HepG2 (cell line): ENCODE data around the gene IER5L. TPM values are rescaled to one million over a fixed set of nuclear protein-coding genes. Genes with fewer than 3 reads are reported as not detected.
A peak's percentile ranks its signal among the peaks of the same experiment; 100 is the strongest.

Experiments used
- AHR ChIP-seq: IDR thresholded peaks from 2 replicates; pipeline ENCODE4 v1.6.1; 2018; ENCODE audit warnings: missing genetic modification reagents, missing compliant biosample characterization
- ARNT ChIP-seq: fragments of 450-650 bp; IDR thresholded peaks from 2 replicates; pipeline ENCODE4 v1.6.1; 2017
- ATF7 ChIP-seq, 2 experiments: fragments of 450-650 bp in 1 of 2; sonication (generic) in 1 of 2; formaldehyde crosslinking in 1 of 2; IDR thresholded peaks; 2 replicates each; pipeline versions ENCODE4 v1.4.0 to v1.6.1; 2016 to 2020; ENCODE audit warnings: antibody characterized with exemption in 1 of 2, mild to moderate bottlenecking in 1 of 2, missing genetic modification reagents in 1 of 2
- BCL6 ChIP-seq: IDR thresholded peaks from 2 replicates; pipeline ENCODE4 v1.6.1; 2016; ENCODE audit warnings: missing genetic modification reagents, missing compliant biosample characterization
- ELF3 ChIP-seq: IDR thresholded peaks from 2 replicates; pipeline ENCODE4 v1.6.1; 2016; ENCODE audit warnings: missing genetic modification reagents, missing compliant biosample characterization
- FIP1L1 ChIP-seq: fragments of 200-400 bp; formaldehyde crosslinking; IDR thresholded peaks from 2 replicates; pipeline ENCODE4 v1.6.1; 2018; ENCODE audit warnings: low read depth, mild to moderate bottlenecking, low read length, moderate library complexity, borderline replicate concordance; ENCODE audit not compliant: insufficient read depth
- FOXC1 ChIP-seq: sonication (generic); formaldehyde crosslinking; IDR thresholded peaks from 2 replicates; pipeline ENCODE4 v1.8.0; 2022; ENCODE audit warnings: mild to moderate bottlenecking, missing genetic modification reagents, borderline replicate concordance
- GABPA ChIP-seq, 2 experiments: IDR thresholded peaks; 2 replicates each; pipeline ENCODE4 v1.6.1; 2011 to 2016; ENCODE audit warnings: low read depth in 2 of 2, low read length in 1 of 2, missing biosample characterization in 1 of 2, missing genetic modification characterization in 1 of 2
- GTF2F1 ChIP-seq: fragments of 150-350 bp; IDR thresholded peaks from 2 replicates; pipeline ENCODE4 v1.6.1; 2014; ENCODE audit warnings: low read length
- NCOR1 ChIP-seq: fragments of 200-600 bp; sonication (generic); IDR thresholded peaks from 2 replicates; pipeline ENCODE4 v1.7.0; 2017; ENCODE audit warnings: antibody characterized with exemption, low read length, borderline replicate concordance
- NFE2L1 ChIP-seq: sonication (generic); formaldehyde crosslinking; IDR thresholded peaks from 2 replicates; pipeline ENCODE4 v1.4.0; 2020; ENCODE audit warnings: missing genetic modification reagents, mild to moderate bottlenecking, borderline replicate concordance
- PHF8 ChIP-seq: sonication (generic); formaldehyde crosslinking; IDR thresholded peaks from 2 replicates; pipeline ENCODE4 v1.5.0; 2020; ENCODE audit warnings: missing genetic modification reagents
- SETDB1 ChIP-seq: sonication (generic); formaldehyde crosslinking; IDR thresholded peaks from 2 replicates; pipeline ENCODE4 v1.5.1; 2020; ENCODE audit warnings: missing genetic modification reagents, mild to moderate bottlenecking, borderline replicate concordance
- SNAPC2 ChIP-seq: sonication (generic); formaldehyde crosslinking; IDR thresholded peaks from 2 replicates; pipeline ENCODE4 v1.8.1; 2022; ENCODE audit warnings: mild to moderate bottlenecking, missing genetic modification reagents
- TBL1XR1 ChIP-seq: fragments of 150-350 bp; IDR thresholded peaks from 2 replicates; pipeline ENCODE4 v1.6.1; 2014; ENCODE audit warnings: borderline replicate concordance, low read length; ENCODE audit not compliant: partially characterized antibody
- ZNF451 ChIP-seq: sonication (generic); formaldehyde crosslinking; IDR thresholded peaks from 2 replicates; pipeline ENCODE4 v1.5.0; 2020; ENCODE audit warnings: mild to moderate bottlenecking, missing genetic modification reagents
- ZNF543 ChIP-seq: sonication (generic); formaldehyde crosslinking; IDR thresholded peaks from 2 replicates; pipeline ENCODE4 v1.4.0; 2020; ENCODE audit warnings: mild to moderate bottlenecking, missing genetic modification reagents
- ZNF546 ChIP-seq: sonication (generic); formaldehyde crosslinking; conservative IDR thresholded peaks from 2 replicates; pipeline ENCODE4 v1.8.1; 2023; ENCODE audit warnings: mild to moderate bottlenecking, missing genetic modification reagents
- ZNF598 ChIP-seq: sonication (generic); formaldehyde crosslinking; IDR thresholded peaks from 2 replicates; pipeline ENCODE4 v1.5.1; 2020; ENCODE audit warnings: mild to moderate bottlenecking, missing genetic modification reagents, borderline replicate concordance
- polyA plus RNA-seq, 8 experiments: library from polyadenylated mRNA; depleted of rRNA in 3 of 8; stranded (reverse) in 7 of 8; unstranded in 1 of 8; fragments of >200 nt; fragmentation: Illumina TruSeq in 4 of 8; extraction: Trizol in 4 of 8; gene quantifications; 2 replicates each; pipeline versions ENCODE4 v1.2.1 to v1.2.3, GENCODE V29; 2011 to 2016; ENCODE audit warnings: low read depth in 4 of 8, missing spikeins in 1 of 8, mixed read lengths in 1 of 8; ENCODE audit not compliant: insufficient read depth in 1 of 8
- total RNA-seq, 5 experiments: library from RNA; depleted of rRNA; stranded (reverse); fragments of >200 nt; fragmentation: Illumina TruSeq; extraction: Trizol; gene quantifications; 2 replicates each; pipeline ENCODE4 v1.2.3, GENCODE V29; 2016; ENCODE audit warnings: low read depth in 1 of 5
- TF ChIP-seq, protein P1 (sequence below), 2 experiments: fragments of 450-650 bp in 1 of 2; sonication (generic) in 1 of 2; formaldehyde crosslinking; IDR thresholded peaks; 2 replicates each; pipeline versions ENCODE4 v1.5.0 to v1.8.0; 2020 to 2022; ENCODE audit warnings: mild to moderate bottlenecking in 1 of 2, missing genetic modification reagents in 1 of 2
- TF ChIP-seq, protein P2 (sequence below): sonication (generic); formaldehyde crosslinking; conservative IDR thresholded peaks from 2 replicates; pipeline ENCODE4 v1.4.0; 2020; ENCODE audit warnings: missing genetic modification reagents
- TF ChIP-seq, protein P3 (sequence below): sonication (generic); formaldehyde crosslinking; IDR thresholded peaks from 2 replicates; pipeline ENCODE4 v1.4.0; 2020; ENCODE audit warnings: missing genetic modification reagents, borderline replicate concordance
- TF ChIP-seq, protein P4 (sequence below): sonication (generic); formaldehyde crosslinking; IDR thresholded peaks from 2 replicates; pipeline ENCODE4 v1.4.0; 2020; ENCODE audit warnings: missing genetic modification reagents

Gene IER5L
- total and polyA plus RNA-seq, 2 of the 13 experiments (the other 11 are each of a cell fraction or from before 2014, with no cell fraction given) = 1.8 to 3.3 TPM

DNA sequence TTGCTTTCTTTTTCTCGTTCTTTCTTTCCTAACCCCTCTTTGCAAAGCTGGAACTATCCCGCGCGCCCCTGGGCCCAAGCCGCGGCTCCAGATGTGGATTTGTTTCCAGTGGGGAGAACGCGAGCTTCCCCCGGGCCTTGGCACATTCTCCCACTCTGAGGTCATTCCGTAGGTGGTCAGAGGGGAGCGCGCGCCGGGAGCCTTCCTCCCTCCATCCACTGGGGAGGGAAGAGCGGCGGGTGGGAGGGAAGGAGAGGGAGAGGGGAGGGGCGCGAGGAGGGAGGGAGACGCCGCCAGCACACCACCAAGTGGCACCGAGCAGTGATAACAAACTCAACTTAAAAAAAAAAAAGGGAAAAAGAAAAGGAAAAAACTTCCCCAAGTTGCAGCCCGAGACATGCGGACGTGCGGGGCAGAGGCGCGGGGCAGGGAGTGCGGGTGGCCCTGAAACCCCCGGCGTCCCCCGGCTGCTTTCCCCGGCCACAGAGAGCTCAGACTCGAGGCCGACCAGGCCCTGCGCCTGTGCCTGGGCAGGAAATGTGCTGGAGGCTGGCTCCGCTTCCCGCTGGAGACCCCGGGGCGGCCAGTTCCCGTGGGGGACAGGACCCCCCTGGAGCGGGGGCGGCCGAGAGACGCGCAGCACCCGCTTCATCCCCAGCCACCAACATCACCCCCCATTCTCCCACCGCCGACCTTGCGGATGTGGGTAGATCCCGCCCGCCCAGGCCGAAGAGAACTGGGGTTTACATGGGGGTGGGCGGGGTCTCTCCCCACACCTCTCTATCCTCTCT lies 3.1 kb downstream of the IER5L start (continued):
- TF ChIP-seq SETDB1 (CRISPR knock-in tag) (no peak), ARNT (no peak), NCOR1 (no peak), AHR (peak; percentile 30; the same call in 1 of the 2 replicates), ZNF543 (no peak; the same call in 1 of the 2 replicates), ELF3 (CRISPR knock-in tag) (0 out of 2 replicates have a peak, but pooled peaks have one; percentile 20), NFE2L1 (CRISPR knock-in tag) (no peak), TBL1XR1 (no peak), SNAPC2 (CRISPR knock-in tag) (0 out of 2 replicates have a peak, but pooled peaks have one; percentile 23), GABPA (IDR thresholded peaks at IDR 0.05; ENCODE audit: low read depth, low read length) (no peak), GABPA (CRISPR knock-in tag; IDR thresholded peaks at IDR 0.05; ENCODE audit: low read depth) (no peak), PHF8 (peak; percentile 40; the same call in 1 of the 2 replicates), ZNF451 (CRISPR knock-in tag) (no peak), BCL6 (0 out of 2 replicates have a peak, but pooled peaks have one; percentile 12), ZNF546 (0 out of 2 replicates have a peak, but pooled peaks have one; percentile 3), GTF2F1 (no peak), FOXC1 (CRISPR knock-in tag) (no peak; the same call in 1 of the 2 replicates), FIP1L1 (no peak), ZNF598 (no peak; the same call in 1 of the 2 replicates), ATF7 (IDR thresholded peaks at IDR 0.05) (no peak), ATF7 (CRISPR knock-in tag; IDR thresholded peaks at IDR 0.05) (peak; percentile 78; the same call in 1 of the 2 replicates)
- TF ChIP-seq, protein P1, sequence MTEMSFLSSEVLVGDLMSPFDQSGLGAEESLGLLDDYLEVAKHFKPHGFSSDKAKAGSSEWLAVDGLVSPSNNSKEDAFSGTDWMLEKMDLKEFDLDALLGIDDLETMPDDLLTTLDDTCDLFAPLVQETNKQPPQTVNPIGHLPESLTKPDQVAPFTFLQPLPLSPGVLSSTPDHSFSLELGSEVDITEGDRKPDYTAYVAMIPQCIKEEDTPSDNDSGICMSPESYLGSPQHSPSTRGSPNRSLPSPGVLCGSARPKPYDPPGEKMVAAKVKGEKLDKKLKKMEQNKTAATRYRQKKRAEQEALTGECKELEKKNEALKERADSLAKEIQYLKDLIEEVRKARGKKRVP (CRISPR knock-in tag; IDR thresholded peaks at IDR 0.05) = peak in 1 of 2 experiments; percentile 25; a peak in 1 of 4 replicates
- TF ChIP-seq, protein P2, sequence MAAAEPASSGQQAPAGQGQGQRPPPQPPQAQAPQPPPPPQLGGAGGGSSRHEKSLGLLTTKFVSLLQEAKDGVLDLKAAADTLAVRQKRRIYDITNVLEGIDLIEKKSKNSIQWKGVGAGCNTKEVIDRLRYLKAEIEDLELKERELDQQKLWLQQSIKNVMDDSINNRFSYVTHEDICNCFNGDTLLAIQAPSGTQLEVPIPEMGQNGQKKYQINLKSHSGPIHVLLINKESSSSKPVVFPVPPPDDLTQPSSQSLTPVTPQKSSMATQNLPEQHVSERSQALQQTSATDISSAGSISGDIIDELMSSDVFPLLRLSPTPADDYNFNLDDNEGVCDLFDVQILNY (CRISPR knock-in tag) = no peak
- TF ChIP-seq, protein P3, sequence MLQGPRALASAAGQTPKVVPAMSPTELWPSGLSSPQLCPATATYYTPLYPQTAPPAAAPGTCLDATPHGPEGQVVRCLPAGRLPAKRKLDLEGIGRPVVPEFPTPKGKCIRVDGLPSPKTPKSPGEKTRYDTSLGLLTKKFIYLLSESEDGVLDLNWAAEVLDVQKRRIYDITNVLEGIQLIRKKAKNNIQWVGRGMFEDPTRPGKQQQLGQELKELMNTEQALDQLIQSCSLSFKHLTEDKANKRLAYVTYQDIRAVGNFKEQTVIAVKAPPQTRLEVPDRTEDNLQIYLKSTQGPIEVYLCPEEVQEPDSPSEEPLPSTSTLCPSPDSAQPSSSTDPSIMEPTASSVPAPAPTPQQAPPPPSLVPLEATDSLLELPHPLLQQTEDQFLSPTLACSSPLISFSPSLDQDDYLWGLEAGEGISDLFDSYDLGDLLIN = no peak
- TF ChIP-seq, protein P4, sequence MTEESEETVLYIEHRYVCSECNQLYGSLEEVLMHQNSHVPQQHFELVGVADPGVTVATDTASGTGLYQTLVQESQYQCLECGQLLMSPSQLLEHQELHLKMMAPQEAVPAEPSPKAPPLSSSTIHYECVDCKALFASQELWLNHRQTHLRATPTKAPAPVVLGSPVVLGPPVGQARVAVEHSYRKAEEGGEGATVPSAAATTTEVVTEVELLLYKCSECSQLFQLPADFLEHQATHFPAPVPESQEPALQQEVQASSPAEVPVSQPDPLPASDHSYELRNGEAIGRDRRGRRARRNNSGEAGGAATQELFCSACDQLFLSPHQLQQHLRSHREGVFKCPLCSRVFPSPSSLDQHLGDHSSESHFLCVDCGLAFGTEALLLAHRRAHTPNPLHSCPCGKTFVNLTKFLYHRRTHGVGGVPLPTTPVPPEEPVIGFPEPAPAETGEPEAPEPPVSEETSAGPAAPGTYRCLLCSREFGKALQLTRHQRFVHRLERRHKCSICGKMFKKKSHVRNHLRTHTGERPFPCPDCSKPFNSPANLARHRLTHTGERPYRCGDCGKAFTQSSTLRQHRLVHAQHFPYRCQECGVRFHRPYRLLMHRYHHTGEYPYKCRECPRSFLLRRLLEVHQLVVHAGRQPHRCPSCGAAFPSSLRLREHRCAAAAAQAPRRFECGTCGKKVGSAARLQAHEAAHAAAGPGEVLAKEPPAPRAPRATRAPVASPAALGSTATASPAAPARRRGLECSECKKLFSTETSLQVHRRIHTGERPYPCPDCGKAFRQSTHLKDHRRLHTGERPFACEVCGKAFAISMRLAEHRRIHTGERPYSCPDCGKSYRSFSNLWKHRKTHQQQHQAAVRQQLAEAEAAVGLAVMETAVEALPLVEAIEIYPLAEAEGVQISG (CRISPR knock-in tag) = 0 out of 2 replicates have a peak, but pooled peaks have one; percentile 48
